SK-N-SH (cell line): ENCODE results near the gene CDC25A. TPM values are rescaled to one million over a fixed set of nuclear protein-coding genes. Genes with fewer than 3 reads are reported as not detected.

Source experiments
- CTCF ChIA-PET: fragments of 300-600, 350-600 bp; formaldehyde crosslinking; extraction: SDS; loops from one replicate; lab custom pipeline; 2021; lab: Yijun Ruan, JAX
- POLR2A ChIA-PET: fragments of 350-600 bp; sonication (Branson Sonifier 250); formaldehyde crosslinking; extraction: SDS; loops from one replicate; lab custom pipeline; 2020; ENCODE audit warnings: antibody characterized with exemption, inconsistent platforms; lab: Yijun Ruan, JAX
- DNase-seq: peaks from one replicate; pipeline ENCODE4 v3.0.0; 2012
- H2AFZ ChIP-seq: fragments of 200-600 bp; sonication (generic); 2 replicates; pipeline ENCODE4 v1.8.1; 2016; ENCODE audit warnings: antibody characterized with exemption, mild to moderate bottlenecking, low read depth
- H3F3A ChIP-seq: fragments of 200-600 bp; sonication (generic); replicated peaks from 2 replicates; pipeline ENCODE3; 2016; ENCODE audit warnings: antibody characterized with exemption, mild to moderate bottlenecking; ENCODE audit not compliant: insufficient read depth
- H3K27ac ChIP-seq, 2 experiments: fragments of 200-500 bp in 1 of 2; fragments of 200-600 bp in 1 of 2; sonication (Bioruptor generic) in 1 of 2; sonication (generic), shearing (Covaris generic) in 1 of 2; 2 replicates each; pipeline versions ENCODE4 v1.5.1 to v1.6.1; 2014 to 2016; ENCODE audit warnings: low read depth in 2 of 2, inconsistent platforms in 1 of 2, low read length in 1 of 2, mild to moderate bottlenecking in 1 of 2, mixed read lengths in 1 of 2
- H3K27me3 ChIP-seq: fragments of 200-600 bp; sonication (generic), shearing (Covaris generic); 2 replicates; pipeline ENCODE4 v1.6.1; 2016; ENCODE audit warnings: mixed run types; ENCODE audit not compliant: insufficient read depth
- H3K36me3 ChIP-seq, 2 experiments: fragments of 200-500 bp in 1 of 2; fragments of 200-600 bp in 1 of 2; sonication (Bioruptor generic) in 1 of 2; sonication (generic) in 1 of 2; replicated peaks in 1 of 2; 2 replicates each; pipeline versions ENCODE3 to v1.5.1; 2014 to 2016; ENCODE audit warnings: low read length in 1 of 2, mild to moderate bottlenecking in 1 of 2; ENCODE audit not compliant: insufficient read depth in 2 of 2, control insufficient read depth in 1 of 2
- H3K4me1 ChIP-seq, 2 experiments: fragments of 200-500 bp in 1 of 2; fragments of 200-600 bp in 1 of 2; sonication (Bioruptor generic) in 1 of 2; sonication (generic), shearing (Covaris generic) in 1 of 2; 2 replicates each; pipeline versions ENCODE4 v1.5.1 to v1.6.1; 2014 to 2016; ENCODE audit warnings: low read depth in 1 of 2, low read length in 1 of 2, mixed run types in 1 of 2; ENCODE audit not compliant: insufficient read depth in 2 of 2, control insufficient read depth in 1 of 2
- H3K4me2 ChIP-seq: fragments of 200-600 bp; sonication (generic), shearing (Covaris generic); 2 replicates; pipeline ENCODE4 v1.6.1; 2017; ENCODE audit warnings: mixed run types
- H3K4me3 ChIP-seq, 2 experiments: fragments of 200-500 bp in 1 of 2; fragments of 200-600 bp in 1 of 2; sonication (Bioruptor generic) in 1 of 2; sonication (generic), shearing (Covaris generic) in 1 of 2; 2 replicates each; pipeline versions ENCODE4 v1.5.1 to v1.8.1; 2014 to 2016; ENCODE audit warnings: low read depth in 2 of 2, inconsistent platforms in 1 of 2, low read length in 1 of 2, mild to moderate bottlenecking in 1 of 2, mixed read lengths in 1 of 2, moderate library complexity in 1 of 2
- H3K79me2 ChIP-seq: fragments of 200-600 bp; sonication (generic); 2 replicates; pipeline ENCODE4 v1.8.1; 2017; ENCODE audit warnings: mild to moderate bottlenecking; ENCODE audit not compliant: insufficient read depth
- H3K9ac ChIP-seq: fragments of 200-600 bp; sonication (generic); 2 replicates; pipeline ENCODE4 v1.6.1; 2017; ENCODE audit warnings: mixed run types
- H3K9me2 ChIP-seq: fragments of 200-600 bp; sonication (generic); 2 replicates; pipeline ENCODE4 v1.6.1; 2017; ENCODE audit warnings: mixed run types
- H3K9me3 ChIP-seq: fragments of 200-600 bp; sonication (generic); 2 replicates; pipeline ENCODE4 v1.6.1; 2017; ENCODE audit warnings: mixed run types, mild to moderate bottlenecking, moderate library complexity
- H4K20me1 ChIP-seq: fragments of 200-600 bp; sonication (generic); 2 replicates; pipeline ENCODE4 v1.6.1; 2017; ENCODE audit warnings: mild to moderate bottlenecking, mixed run types; ENCODE audit not compliant: insufficient read depth
- CHD2 ChIP-seq: fragments of 150-350 bp; IDR thresholded peaks from 2 replicates; pipeline ENCODE4 v1.6.1; 2018; ENCODE audit warnings: low read length; ENCODE audit not compliant: partially characterized antibody
- ELF1 ChIP-seq: IDR thresholded peaks from 2 replicates; pipeline ENCODE4 v1.4.0; 2012
- FOXM1 ChIP-seq: IDR thresholded peaks from 2 replicates; pipeline ENCODE4 v1.4.0; 2012; ENCODE audit warnings: low read depth, mild to moderate bottlenecking
- GATA2 ChIP-seq: sonication (generic); formaldehyde crosslinking; IDR thresholded peaks from 2 replicates; pipeline ENCODE4 v1.5.0; 2020; ENCODE audit warnings: mild to moderate bottlenecking, missing genetic modification reagents
- JUND ChIP-seq: IDR thresholded peaks from 2 replicates; pipeline ENCODE4 v1.4.0; 2012
- MAX ChIP-seq: IDR thresholded peaks from 2 replicates; pipeline ENCODE4 v1.4.0; 2012; ENCODE audit warnings: low read depth
- MEF2A ChIP-seq: IDR thresholded peaks from 2 replicates; pipeline ENCODE4 v1.4.0; 2012; ENCODE audit warnings: low read depth, borderline replicate concordance
- NFIC ChIP-seq: IDR thresholded peaks from 2 replicates; pipeline ENCODE4 v1.4.0; 2012; ENCODE audit warnings: borderline replicate concordance
- NRF1 ChIP-seq: IDR thresholded peaks from 2 replicates; pipeline ENCODE4 v1.6.1; 2012; ENCODE audit warnings: low read depth, mild to moderate bottlenecking, low read length
- POLR2AphosphoS5 ChIP-seq: IDR thresholded peaks from 2 replicates; pipeline ENCODE4 v1.6.1; 2012; ENCODE audit warnings: low read depth, low read length
- RAD21 ChIP-seq: IDR thresholded peaks from 2 replicates; pipeline ENCODE4 v1.6.1; 2012; ENCODE audit warnings: mild to moderate bottlenecking, low read length
- RCOR1 ChIP-seq: fragments of 150-350 bp; IDR thresholded peaks from 2 replicates; pipeline ENCODE4 v1.6.1; 2017; ENCODE audit warnings: antibody characterized with exemption, low read length
- REST ChIP-seq: IDR thresholded peaks from 2 replicates; pipeline ENCODE4 v1.6.1; 2012; ENCODE audit warnings: mild to moderate bottlenecking, low read depth, low read length, moderate library complexity
- RFX5 ChIP-seq: IDR thresholded peaks from 2 replicates; pipeline ENCODE4 v1.6.1; 2012; ENCODE audit warnings: mild to moderate bottlenecking, improper control_type of control experiment, low read length
- RXRA ChIP-seq: IDR thresholded peaks from 2 replicates; pipeline ENCODE4 v1.4.0; 2012; ENCODE audit warnings: low read depth, mild to moderate bottlenecking, borderline replicate concordance
- SIN3A ChIP-seq: IDR thresholded peaks from 2 replicates; pipeline ENCODE4 v1.6.1; 2012; ENCODE audit warnings: low read depth, mild to moderate bottlenecking, low read length, moderate library complexity, borderline replicate concordance
- SMC3 ChIP-seq: IDR thresholded peaks from 2 replicates; pipeline ENCODE4 v1.6.1; 2012; ENCODE audit warnings: low read depth, low read length, improper control_type of control experiment
- TEAD4 ChIP-seq: IDR thresholded peaks from 2 replicates; pipeline ENCODE4 v1.4.0; 2012; ENCODE audit warnings: mild to moderate bottlenecking, borderline replicate concordance; ENCODE audit not compliant: insufficient read depth
- USF2 ChIP-seq: fragments of 150-350 bp; IDR thresholded peaks from 2 replicates; pipeline ENCODE4 v1.6.1; 2017; ENCODE audit warnings: antibody characterized with exemption, low read length, low read depth, borderline replicate concordance
- YY1 ChIP-seq: IDR thresholded peaks from 2 replicates; pipeline ENCODE4 v1.4.0; 2012; ENCODE audit warnings: low read depth, mild to moderate bottlenecking
- ZBTB33 ChIP-seq: IDR thresholded peaks from 2 replicates; pipeline ENCODE4 v1.4.0; 2012; ENCODE audit warnings: low read depth, borderline replicate concordance
- WGBS: methylation state at CpG from one replicate; pipeline ENCODE4 v1.1.6; 2017; ENCODE audit warnings: low lambda C conversion rate; 5-methylcytosine and 5-hydroxymethylcytosine counted together
- polyA plus RNA-seq, 3 experiments: library from polyadenylated mRNA; depleted of rRNA; stranded (reverse); fragments of >200 nt; gene quantifications; 2 replicates each; pipeline ENCODE4 v1.2.3, GENCODE V29; 2012

CDC25A gene
- polyA plus RNA-seq, 1 of the 3 experiments (the other 2 are of a cell fraction): 3.3 TPM

GRCh38 chr3:48236531-48236930 lies 48.3 kb upstream of the CDC25A start (continued):
- no peak for TF ChIP-seq ZBTB33
- TF ChIP-seq POLR2AphosphoS5: no peak
- no peak for TF ChIP-seq MAX
- no peak for TF ChIP-seq TEAD4
- no peak for TF ChIP-seq RCOR1
- no peak for TF ChIP-seq SIN3A
- no peak for TF ChIP-seq CHD2
- TF ChIP-seq FOXM1: no peak
- no peak for TF ChIP-seq SMC3
- no peak for TF ChIP-seq YY1
- TF ChIP-seq, all 33 proteins: peak for 0

- Histone ChIP-seq H3K36me3 (no peaks in the 10 kb centered on the region), H3K9me3 (no peaks in the 10 kb centered on the region), H3K79me2 (no peaks in the 10 kb centered on the region), H3K4me1 (peaks cover 0 to 2% of the 10 kb centered on the region in 2 experiments; a peak in 1 of 4 replicates), H3K27ac (no peak overlapping the region), H3K9ac (no peak overlapping the region), H3K4me3 (no peak overlapping the region), H3K27me3 (no peaks in the 10 kb centered on the region), H4K20me1 (no peaks in the 10 kb centered on the region), H3K9me2 (no peaks in the 10 kb centered on the region), H3K4me2 (no peak overlapping the region)
- 97% methylated on average over 2 of the region's 2 CpGs for WGBS
- ChIA-PET POLR2A (no interaction called here), CTCF (interaction anchor here (0.8 to 11.9 kb wide), 8 partner anchors 9 to 274 kb away, joined by 3 to 120 read pairs (median 5); no protein-coding TSS in a partner anchor)
- DNase-seq: no peak
- no peak for TF ChIP-seq RAD21
- no peak for TF ChIP-seq GATA2 (CRISPR knock-in tag)
- no peak for TF ChIP-seq ELF1
- no peak for TF ChIP-seq CHD2
- no peak for TF ChIP-seq USF2
- TF ChIP-seq NFIC: no peak
- no peak for TF ChIP-seq RFX5
- no peak for TF ChIP-seq JUND
- TF ChIP-seq POLR2AphosphoS5: no peak
- TF ChIP-seq MEF2A: no peak
- no peak for TF ChIP-seq RCOR1
- TF ChIP-seq SMC3: no peak
- no peak for TF ChIP-seq TEAD4
- no peak for TF ChIP-seq RXRA
- TF ChIP-seq REST: no peak
- TF ChIP-seq NRF1: no peak
- TF ChIP-seq, all 33 proteins: peak for 0
- Histone ChIP-seq H2AFZ (no peak overlapping the region), H3F3A (no peaks in the 10 kb centered on the region)
Measured at GRCh38 chr3:48233542-48233941, 45.3 kb upstream of the CDC25A start.
